Transverse colon (tissue), 4 donors: ENCODE results near the gene SESN1. TPM values are rescaled to one million over a fixed set of nuclear protein-coding genes. Genes with fewer than 3 reads are reported as not detected.
A peak's percentile ranks its signal among the peaks of the same experiment; 100 is the strongest.

Experiments
- DNase-seq: peaks from one replicate; pipeline ENCODE4 v3.0.0-alpha.2; 2019
- H3K27ac ChIP-seq, 4 donors: fragments of 200-600 bp; sonication (generic); 2 replicates each; pipeline ENCODE4 v1.5.1; 2016 to 2018; ENCODE audit warnings: inconsistent platforms in 4 of 4
- H3K27me3 ChIP-seq: fragments of 200-600 bp; sonication (generic); 2 replicates; pipeline ENCODE4 v1.5.1; 2017; ENCODE audit warnings: inconsistent platforms
- H3K36me3 ChIP-seq, 4 donors: fragments of 200-600 bp; sonication (generic); 2 replicates each; pipeline ENCODE4 v1.5.1; 2017 to 2019; ENCODE audit warnings: inconsistent platforms in 4 of 4
- H3K4me1 ChIP-seq, 4 donors: fragments of 200-600 bp; sonication (generic); 2 replicates each; pipeline ENCODE4 v1.5.1; 2017 to 2020; ENCODE audit warnings: inconsistent platforms in 4 of 4
- H3K4me3 ChIP-seq, 4 donors: fragments of 200-600 bp; sonication (generic); 1 replicate in 1 of 4; 2 replicates in 3 of 4; pipeline versions ENCODE4 v1.5.1 to v1.6.1; 2017 to 2019; ENCODE audit warnings: inconsistent platforms in 4 of 4
- H3K9me3 ChIP-seq, 2 donors: fragments of 200-600 bp; sonication (generic); 2 replicates each; pipeline ENCODE4 v1.5.1; 2017 to 2019; ENCODE audit warnings: inconsistent platforms in 2 of 2
- EP300 ChIP-seq: sonication (generic); formaldehyde crosslinking; IDR thresholded peaks from one replicate; pipeline ENCODE4 v1.6.1; 2017; ENCODE audit warnings: antibody characterized with exemption, low read depth
- POLR2A ChIP-seq: fragments of 450-650 bp; IDR thresholded peaks from one replicate; pipeline ENCODE4 v1.6.1; 2016; ENCODE audit warnings: antibody characterized with exemption, mild to moderate bottlenecking, moderate library complexity
- POLR2AphosphoS5 ChIP-seq, 3 donors: sonication (generic); formaldehyde crosslinking; IDR thresholded peaks; one replicate each; pipeline ENCODE4 v1.6.1; 2016; ENCODE audit warnings: antibody characterized with exemption in 3 of 3
- WGBS, 2 donors: methylation state at CpG; one replicate each; pipeline ENCODE4 v1.1.5; 2018; ENCODE audit warnings: low coverage in 1 of 2; 5-methylcytosine and 5-hydroxymethylcytosine counted together
- in situ Hi-C, 4 donors: fragments of 200-750 bp; cut with MboI; loops; one replicate each; pipeline versions ENCODE4 v1.15.0 to v1.15.1; 2017; ENCODE audit warnings: low sequenced_read_pairs in 3 of 4, low pct_ligation_motif_present in 1 of 4, low pct_unique_long_range_greater_than_20kb in 1 of 4
- intact Hi-C: fragments of 100-400 bp; cut with DNase I; formaldehyde crosslinking; loops from one replicate; pipeline ENCODE4 v1.15.1; 2023; ENCODE audit warnings: low total_unique reads
- total RNA-seq, 4 donors: library from RNA; depleted of rRNA; stranded (reverse); fragments of >200 nt; gene quantifications; one replicate each; pipeline ENCODE4 v1.1.0, GENCODE V29; 2016
- TF ChIP-seq, protein P1 (sequence below), 5 experiments: fragments of 200-600 bp in 3 of 5; fragments of 450-650 bp in 2 of 5; sonication (generic) in 3 of 5; IDR thresholded peaks; 1 replicate in 2 of 5; 2 replicates in 3 of 5; pipeline ENCODE4 v1.5.1; 2016 to 2017; ENCODE audit warnings: antibody characterized with exemption in 5 of 5, inconsistent platforms in 3 of 5, mild to moderate bottlenecking in 2 of 5, moderate library complexity in 1 of 5

The SESN1 gene
- total RNA-seq, 4 donors from 2014 or later = 43.1 to 73.4 (median 48.7) TPM

- TF ChIP-seq, protein P1, sequence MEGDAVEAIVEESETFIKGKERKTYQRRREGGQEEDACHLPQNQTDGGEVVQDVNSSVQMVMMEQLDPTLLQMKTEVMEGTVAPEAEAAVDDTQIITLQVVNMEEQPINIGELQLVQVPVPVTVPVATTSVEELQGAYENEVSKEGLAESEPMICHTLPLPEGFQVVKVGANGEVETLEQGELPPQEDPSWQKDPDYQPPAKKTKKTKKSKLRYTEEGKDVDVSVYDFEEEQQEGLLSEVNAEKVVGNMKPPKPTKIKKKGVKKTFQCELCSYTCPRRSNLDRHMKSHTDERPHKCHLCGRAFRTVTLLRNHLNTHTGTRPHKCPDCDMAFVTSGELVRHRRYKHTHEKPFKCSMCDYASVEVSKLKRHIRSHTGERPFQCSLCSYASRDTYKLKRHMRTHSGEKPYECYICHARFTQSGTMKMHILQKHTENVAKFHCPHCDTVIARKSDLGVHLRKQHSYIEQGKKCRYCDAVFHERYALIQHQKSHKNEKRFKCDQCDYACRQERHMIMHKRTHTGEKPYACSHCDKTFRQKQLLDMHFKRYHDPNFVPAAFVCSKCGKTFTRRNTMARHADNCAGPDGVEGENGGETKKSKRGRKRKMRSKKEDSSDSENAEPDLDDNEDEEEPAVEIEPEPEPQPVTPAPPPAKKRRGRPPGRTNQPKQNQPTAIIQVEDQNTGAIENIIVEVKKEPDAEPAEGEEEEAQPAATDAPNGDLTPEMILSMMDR (IDR thresholded peaks at IDR 0.05) = no peak
- TF ChIP-seq EP300 (no peak), POLR2A (no peak), POLR2AphosphoS5 (IDR thresholded peaks at IDR 0.05) (no peak)
- Histone ChIP-seq H3K4me1 (peaks cover 20 to 65% (median 50%) of the 10 kb centered on the region in 4 donors), H3K27me3 (no peaks in the 10 kb centered on the region), H3K4me3 (no peak overlapping the region), H3K9me3 (no peaks in the 10 kb centered on the region), H3K27ac (peak overlapping the region; percentile 83 to 90 (median 84)), H3K36me3 (no peaks in the 10 kb centered on the region)
- in situ Hi-C loops (no loop called here), intact Hi-C loops (no loop called here)
- no peak for DNase-seq
- WGBS, 2 donors = 63 to 66% methylated on average over 4 to 5 of the region's 5 CpGs
These were observed 147.4 kb downstream of the SESN1 start for GRCh38 chr6:108947114-108947854.

GRCh38 chr6:108946695-108947094 lies 148.0 kb downstream of the SESN1 start:
- Histone ChIP-seq H3K36me3 (no peaks in the 10 kb centered on the region), H3K4me1 (peaks cover 20 to 67% (median 51%) of the 10 kb centered on the region in 4 donors), H3K27me3 (no peaks in the 10 kb centered on the region), H3K27ac (peak overlapping the region; percentile 83 to 90 (median 84)), H3K9me3 (no peaks in the 10 kb centered on the region), H3K4me3 (no peak overlapping the region)
- TF ChIP-seq, protein P1 (IDR thresholded peaks at IDR 0.05) = no peak
- TF ChIP-seq POLR2AphosphoS5 (IDR thresholded peaks at IDR 0.05) (peak in 2 of 3 donors; percentile 8 to 68), POLR2A (no peak), EP300 (peak; percentile 52)
- in situ Hi-C loops = no loop called here
- WGBS, 2 donors = 60 to 63% methylated on average over 2 to 3 of the region's 3 CpGs
- intact Hi-C loops = no loop called here
- no peak for DNase-seq

GRCh38 chr6:108945681-108946159 lies 148.9 kb downstream of the SESN1 start:
- H3K4me3 ChIP-seq = no peak overlapping the region
- 57 to 77% methylated on average over 2 to 10 of the region's 10 CpGs for WGBS, 2 donors
- TF ChIP-seq POLR2AphosphoS5 (IDR thresholded peaks at IDR 0.05) = peak in 2 of 3 donors; percentile 14 to 25
- TF ChIP-seq, protein P1 (IDR thresholded peaks at IDR 0.05) = no peak

GRCh38 chr6:108944707-108945680 lies 149.7 kb downstream of the SESN1 start:
- in situ Hi-C loops = no loop called here
- no peaks in the 10 kb centered on the region for H3K27me3 ChIP-seq
- 59 to 66% methylated on average over 10 to 12 of the region's 12 CpGs for WGBS, 2 donors
- peak overlapping the region; percentile 83 to 90 (median 84) for H3K27ac ChIP-seq
- no peaks in the 10 kb centered on the region for H3K36me3 ChIP-seq
- H3K9me3 ChIP-seq = no peaks in the 10 kb centered on the region
- no peak overlapping the region for H3K4me3 ChIP-seq
- TF ChIP-seq, protein P1 (IDR thresholded peaks at IDR 0.05) = no peak
- TF ChIP-seq POLR2AphosphoS5 (IDR thresholded peaks at IDR 0.05) = peak; percentile 42 to 68 (median 63)
- intact Hi-C loops = no loop called here
- no peak for DNase-seq
- peaks cover 20 to 66% (median 44%) of the 10 kb centered on the region in 4 donors for H3K4me1 ChIP-seq

More at GRCh38 chr6:108945681-108946159, 148.9 kb downstream of the SESN1 start:
- in situ Hi-C loops (no loop called here), intact Hi-C loops (no loop called here)
- H3K27ac ChIP-seq = peak overlapping the region; percentile 83 to 90 (median 84)
- H3K4me1 ChIP-seq = peaks cover 20 to 66% (median 44%) of the 10 kb centered on the region in 4 donors
- no peaks in the 10 kb centered on the region for H3K9me3 ChIP-seq
- H3K36me3 ChIP-seq = no peaks in the 10 kb centered on the region
- no peaks in the 10 kb centered on the region for H3K27me3 ChIP-seq
- DNase-seq = peak; percentile 37
